IPS DF 6.9 (cell line): ENCODE data around the gene MAP4K4.

Experiments used
- DNase-seq: peaks from one replicate; pipeline ENCODE4 v3.0.0-alpha.2; 2013; ENCODE audit warnings: low read depth, low spot score
- H3K27ac ChIP-seq: one replicate; pipeline ENCODE4 v1.5.1; 2013; ENCODE audit warnings: low read length, control low read depth
- H3K27me3 ChIP-seq: 2 replicates; pipeline ENCODE4 v1.6.1; 2013; ENCODE audit warnings: mild to moderate bottlenecking, low read length; ENCODE audit not compliant: control insufficient read depth, insufficient read depth
- H3K36me3 ChIP-seq: 2 replicates; pipeline ENCODE4 v1.6.1; 2013; ENCODE audit warnings: low read length; ENCODE audit not compliant: control insufficient read depth, insufficient read depth
- H3K4me1 ChIP-seq: 2 replicates; pipeline ENCODE4 v1.6.1; 2013; ENCODE audit warnings: low read length; ENCODE audit not compliant: control insufficient read depth, insufficient read depth
- H3K4me3 ChIP-seq: 2 replicates; pipeline ENCODE4 v1.5.1; 2013; ENCODE audit warnings: mild to moderate bottlenecking, low read length
- H3K9me3 ChIP-seq: 2 replicates; pipeline ENCODE4 v1.6.1; 2013; ENCODE audit warnings: low read length, inconsistent platforms; ENCODE audit not compliant: control insufficient read depth, insufficient read depth
- WGBS: extraction: QIAGEN DNeasy Blood & Tissue Kit; methylation state at CpG from one replicate; pipeline ENCODE4 v1.1.7; 2013; ENCODE audit warnings: mixed read lengths, missing lambda C conversion rate; ENCODE audit not compliant: insufficient read length, insufficient coverage; 5-methylcytosine and 5-hydroxymethylcytosine counted together

Gene MAP4K4

GRCh38 chr2:101850450-101850849 is 152.9 kb downstream of the MAP4K4 start:
- no peak for DNase-seq
- H3K4me3 ChIP-seq = no peak overlapping the region
- H3K4me1 ChIP-seq = no peaks in the 10 kb centered on the region
- H3K27ac ChIP-seq = no peak overlapping the region
- no peaks in the 10 kb centered on the region for H3K9me3 ChIP-seq
- no peaks in the 10 kb centered on the region for H3K27me3 ChIP-seq
- no CpG with 5 or more reads among the region's 2 CpGs for WGBS
- no peaks in the 10 kb centered on the region for H3K36me3 ChIP-seq

DNA sequence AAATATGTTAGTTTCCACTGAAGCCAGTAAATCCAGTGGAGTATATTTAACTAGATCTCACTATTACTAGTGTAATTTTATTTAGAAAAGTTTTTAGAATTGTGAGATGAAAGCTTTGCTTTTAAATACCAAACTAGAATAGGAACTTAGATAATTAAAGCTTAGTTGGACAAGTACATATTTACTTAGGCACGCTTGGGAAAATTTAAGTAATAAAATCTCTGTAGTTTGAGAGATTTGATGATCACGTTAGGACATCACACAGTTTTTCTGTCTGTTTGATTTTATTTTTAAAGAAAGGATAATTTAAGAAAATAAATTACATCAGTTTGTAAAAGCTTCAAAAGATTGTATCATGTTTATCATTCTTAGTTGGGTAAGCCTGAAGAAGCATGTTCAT is 153.5 kb downstream of the MAP4K4 start:
- WGBS = no CpG with 5 or more reads among the region's 2 CpGs
- Histone ChIP-seq H3K4me1 (no peaks in the 10 kb centered on the region), H3K27ac (no peak overlapping the region), H3K4me3 (no peak overlapping the region), H3K36me3 (peaks cover 3% of the 10 kb centered on the region; the same call in 1 of the 2 replicates), H3K9me3 (no peaks in the 10 kb centered on the region), H3K27me3 (no peaks in the 10 kb centered on the region)
- no peak for DNase-seq

- WGBS = no CpG with 5 or more reads among the region's 2 CpGs
- Histone ChIP-seq H3K9me3 (no peaks in the 10 kb centered on the region), H3K4me3 (no peak overlapping the region), H3K27ac (no peak overlapping the region), H3K36me3 (peaks cover 3% of the 10 kb centered on the region; the same call in 1 of the 2 replicates), H3K27me3 (no peaks in the 10 kb centered on the region), H3K4me1 (no peaks in the 10 kb centered on the region)
- no peak for DNase-seq
Measured at GRCh38 chr2:101852824-101853223, 155.3 kb downstream of the MAP4K4 start.

- Histone ChIP-seq H3K9me3 (no peaks in the 10 kb centered on the region), H3K4me1 (no peaks in the 10 kb centered on the region), H3K4me3 (no peak overlapping the region), H3K27me3 (no peaks in the 10 kb centered on the region), H3K27ac (no peak overlapping the region), H3K36me3 (peaks cover 5% of the 10 kb centered on the region; the same call in 1 of the 2 replicates)
- DNase-seq = no peak
- no CpG with 5 or more reads among the region's 4 CpGs for WGBS
Measured at GRCh38 chr2:101854877-101855276, 157.4 kb downstream of the MAP4K4 start.

GRCh38 chr2:101855776-101856175 is 158.3 kb downstream of the MAP4K4 start:
- Histone ChIP-seq H3K9me3 (no peaks in the 10 kb centered on the region), H3K4me1 (no peaks in the 10 kb centered on the region), H3K4me3 (no peak overlapping the region), H3K27me3 (no peaks in the 10 kb centered on the region), H3K27ac (no peak overlapping the region), H3K36me3 (peaks cover 5% of the 10 kb centered on the region; the same call in 1 of the 2 replicates)
- DNase-seq = no peak
- WGBS = no CpG with 5 or more reads among the region's 9 CpGs

- Histone ChIP-seq H3K4me1 (no peaks in the 10 kb centered on the region), H3K27ac (no peak overlapping the region), H3K27me3 (no peaks in the 10 kb centered on the region), H3K4me3 (no peak overlapping the region), H3K36me3 (peaks cover 7% of the 10 kb centered on the region; the same call in 1 of the 2 replicates), H3K9me3 (no peaks in the 10 kb centered on the region)
- DNase-seq = no peak
Measured at GRCh38 chr2:101858246-101858645, 160.7 kb downstream of the MAP4K4 start.

DNA sequence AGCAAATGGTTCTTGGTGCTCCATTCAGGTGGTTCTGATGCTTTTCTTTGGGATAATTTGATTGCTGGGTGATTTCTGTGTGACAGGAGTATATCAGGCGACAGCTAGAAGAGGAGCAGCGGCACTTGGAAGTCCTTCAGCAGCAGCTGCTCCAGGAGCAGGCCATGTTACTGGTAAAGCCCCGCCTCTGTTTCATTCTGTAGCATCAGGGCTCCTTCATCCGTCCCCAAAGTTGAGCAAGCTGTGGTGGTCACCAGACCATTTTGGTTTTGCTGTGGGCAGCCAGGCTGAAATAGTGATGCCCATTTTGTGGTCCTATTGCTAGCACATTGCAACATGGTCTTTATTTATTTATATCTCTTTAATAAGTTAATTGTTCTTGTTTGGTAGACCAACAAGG is 161.4 kb downstream of the MAP4K4 start:
- Histone ChIP-seq H3K9me3 (no peaks in the 10 kb centered on the region), H3K36me3 (peaks cover 7% of the 10 kb centered on the region; the same call in 1 of the 2 replicates), H3K27me3 (no peaks in the 10 kb centered on the region), H3K4me3 (no peak overlapping the region), H3K4me1 (no peaks in the 10 kb centered on the region), H3K27ac (no peak overlapping the region)
- no peak for DNase-seq
- WGBS = no CpG with 5 or more reads among the region's 4 CpGs

- Histone ChIP-seq H3K4me3 (no peak overlapping the region), H3K36me3 (peaks cover 7% of the 10 kb centered on the region; the same call in 1 of the 2 replicates), H3K9me3 (no peaks in the 10 kb centered on the region), H3K27ac (no peak overlapping the region), H3K4me1 (no peaks in the 10 kb centered on the region), H3K27me3 (no peaks in the 10 kb centered on the region)
- no CpG with 5 or more reads among the region's 16 CpGs for WGBS
- no peak for DNase-seq
Measured at GRCh38 chr2:101859604-101860003, 162.1 kb downstream of the MAP4K4 start.

- peaks cover 7% of the 10 kb centered on the region; the same call in 1 of the 2 replicates for H3K36me3 ChIP-seq
- no CpG with 5 or more reads among the region's 5 CpGs for WGBS
- H3K27ac ChIP-seq = no peak overlapping the region
- DNase-seq = no peak
- no peaks in the 10 kb centered on the region for H3K27me3 ChIP-seq
- H3K4me3 ChIP-seq = no peak overlapping the region
- H3K4me1 ChIP-seq = no peaks in the 10 kb centered on the region
- no peaks in the 10 kb centered on the region for H3K9me3 ChIP-seq
Measured at GRCh38 chr2:101860157-101860556, 162.7 kb downstream of the MAP4K4 start.

GRCh38 chr2:101860782-101861181 is 163.3 kb downstream of the MAP4K4 start:
- H3K4me1 ChIP-seq = no peaks in the 10 kb centered on the region
- no CpG with 5 or more reads among the region's 8 CpGs for WGBS
- no peak for DNase-seq
- H3K27me3 ChIP-seq = no peaks in the 10 kb centered on the region
- H3K4me3 ChIP-seq = no peak overlapping the region
- H3K27ac ChIP-seq = no peak overlapping the region
- peaks cover 6% of the 10 kb centered on the region; the same call in 1 of the 2 replicates for H3K36me3 ChIP-seq
- no peaks in the 10 kb centered on the region for H3K9me3 ChIP-seq

- Histone ChIP-seq H3K4me3 (no peak overlapping the region), H3K27ac (no peak overlapping the region), H3K36me3 (peaks cover 11% of the 10 kb centered on the region; the same call in 1 of the 2 replicates), H3K9me3 (no peaks in the 10 kb centered on the region), H3K4me1 (no peaks in the 10 kb centered on the region), H3K27me3 (no peaks in the 10 kb centered on the region)
- WGBS = no CpG with 5 or more reads among the region's 4 CpGs
- no peak for DNase-seq
Measured at GRCh38 chr2:101861382-101861781, 163.9 kb downstream of the MAP4K4 start.
